ENCODE measurements around the gene SERGEF.

SERGEF gene

DNA sequence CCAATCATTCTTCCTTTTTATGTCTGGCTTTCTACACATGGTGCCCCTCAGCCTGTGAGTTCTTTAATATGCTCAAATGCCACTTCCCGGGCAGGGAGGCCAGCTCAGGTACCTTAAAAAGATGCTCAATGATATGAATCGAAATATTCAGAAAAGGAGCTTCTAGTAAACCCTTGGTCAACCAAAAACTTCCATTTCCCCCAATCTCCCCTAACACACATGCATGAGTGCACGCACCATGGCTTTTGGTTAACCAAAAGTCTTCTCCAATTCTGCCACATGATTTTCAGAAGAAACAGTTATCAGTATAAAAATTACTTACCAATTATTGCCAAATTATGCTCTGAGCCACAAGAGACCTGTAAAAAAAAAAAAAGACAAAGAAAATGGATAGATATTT, 135.0 kb downstream of the SERGEF start:
- Histone ChIP-seq H3K9ac (ENCODE audit: low read length) (no peak overlapping the region), H3K4me2 (ENCODE audit: low read depth, low read length, poor library complexity, severe bottlenecking) (no peak overlapping the region), H3K36me3 (ENCODE audit: low read length) (no peaks in the 10 kb centered on the region), H3F3A (ENCODE audit: insufficient read depth) (no peaks in the 10 kb centered on the region), H3K9me2 (replicated peaks; ENCODE audit: insufficient read depth, low read length) (no peaks in the 10 kb centered on the region), H2AFZ (ENCODE audit: low read depth, low read length, severe bottlenecking) (no peak overlapping the region), H4K20me1 (ENCODE audit: low read depth, low read length) (no peaks in the 10 kb centered on the region), H3K79me2 (ENCODE audit: insufficient read depth, low read length) (no peaks in the 10 kb centered on the region), H3K4me3 (ENCODE audit: insufficient read depth, low read length, poor library complexity, severe bottlenecking) (no peak overlapping the region), H3K27me3 (ENCODE audit: low read length) (no peaks in the 10 kb centered on the region), H3K27ac (ENCODE audit: low read depth, low read length) (no peak overlapping the region), H3K9me3 (ENCODE audit: insufficient read depth, low read length) (no peaks in the 10 kb centered on the region)
- TF ChIP-seq EZH2phosphoT487 (conservative IDR thresholded peaks at IDR 0.05; ENCODE audit: low read length) = no peak
- TF ChIP-seq, protein P1, sequence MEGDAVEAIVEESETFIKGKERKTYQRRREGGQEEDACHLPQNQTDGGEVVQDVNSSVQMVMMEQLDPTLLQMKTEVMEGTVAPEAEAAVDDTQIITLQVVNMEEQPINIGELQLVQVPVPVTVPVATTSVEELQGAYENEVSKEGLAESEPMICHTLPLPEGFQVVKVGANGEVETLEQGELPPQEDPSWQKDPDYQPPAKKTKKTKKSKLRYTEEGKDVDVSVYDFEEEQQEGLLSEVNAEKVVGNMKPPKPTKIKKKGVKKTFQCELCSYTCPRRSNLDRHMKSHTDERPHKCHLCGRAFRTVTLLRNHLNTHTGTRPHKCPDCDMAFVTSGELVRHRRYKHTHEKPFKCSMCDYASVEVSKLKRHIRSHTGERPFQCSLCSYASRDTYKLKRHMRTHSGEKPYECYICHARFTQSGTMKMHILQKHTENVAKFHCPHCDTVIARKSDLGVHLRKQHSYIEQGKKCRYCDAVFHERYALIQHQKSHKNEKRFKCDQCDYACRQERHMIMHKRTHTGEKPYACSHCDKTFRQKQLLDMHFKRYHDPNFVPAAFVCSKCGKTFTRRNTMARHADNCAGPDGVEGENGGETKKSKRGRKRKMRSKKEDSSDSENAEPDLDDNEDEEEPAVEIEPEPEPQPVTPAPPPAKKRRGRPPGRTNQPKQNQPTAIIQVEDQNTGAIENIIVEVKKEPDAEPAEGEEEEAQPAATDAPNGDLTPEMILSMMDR (IDR thresholded peaks at IDR 0.05; ENCODE audit: insufficient read depth, low read length, poor library complexity, severe bottlenecking) = no peak

DNA sequence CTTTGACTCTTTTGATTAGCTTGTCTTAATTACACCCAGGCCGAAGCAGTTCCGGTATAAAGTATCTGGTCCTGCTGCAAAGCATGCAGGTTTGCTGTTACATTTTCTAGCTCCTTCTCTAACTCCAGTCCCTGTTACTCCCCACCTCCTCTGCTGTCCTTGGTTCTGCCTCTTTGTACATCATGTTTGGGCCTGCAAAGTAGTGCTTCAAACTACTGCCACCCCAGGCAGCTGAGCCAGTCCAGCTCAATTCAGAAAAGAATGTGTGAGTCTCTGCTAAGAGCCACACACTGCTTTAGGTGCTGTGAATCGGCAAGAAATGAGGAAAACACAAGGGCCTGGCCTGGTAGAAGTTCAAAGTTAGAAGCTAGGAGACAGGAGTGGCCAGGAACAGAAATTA, 136.0 kb downstream of the SERGEF start:
- no peaks in the 10 kb centered on the region for H3K9me3 ChIP-seq (ENCODE audit: insufficient read depth, low read length)
- H3F3A ChIP-seq (ENCODE audit: insufficient read depth) = no peaks in the 10 kb centered on the region
- no peaks in the 10 kb centered on the region for H4K20me1 ChIP-seq (ENCODE audit: low read depth, low read length)
- no peaks in the 10 kb centered on the region for H3K27me3 ChIP-seq (ENCODE audit: low read length)
- H2AFZ ChIP-seq (ENCODE audit: low read depth, low read length, severe bottlenecking) = no peak overlapping the region
- H3K36me3 ChIP-seq (ENCODE audit: low read length) = peaks cover 2% of the 10 kb centered on the region; the same call in 1 of the 2 replicates
- H3K4me2 ChIP-seq (ENCODE audit: low read depth, low read length, poor library complexity, severe bottlenecking) = no peak overlapping the region
- no peaks in the 10 kb centered on the region for H3K79me2 ChIP-seq (ENCODE audit: insufficient read depth, low read length)
- TF ChIP-seq, protein P1 (IDR thresholded peaks at IDR 0.05; ENCODE audit: insufficient read depth, low read length, poor library complexity, severe bottlenecking) = no peak
- no peak for TF ChIP-seq EZH2phosphoT487 (conservative IDR thresholded peaks at IDR 0.05; ENCODE audit: low read length)
- no peak overlapping the region for H3K27ac ChIP-seq (ENCODE audit: low read depth, low read length)
- no peaks in the 10 kb centered on the region for H3K9me2 ChIP-seq (replicated peaks; ENCODE audit: insufficient read depth, low read length)
- no peak overlapping the region for H3K4me3 ChIP-seq (ENCODE audit: insufficient read depth, low read length, poor library complexity, severe bottlenecking)
- H3K9ac ChIP-seq (ENCODE audit: low read length) = no peak overlapping the region

DNA sequence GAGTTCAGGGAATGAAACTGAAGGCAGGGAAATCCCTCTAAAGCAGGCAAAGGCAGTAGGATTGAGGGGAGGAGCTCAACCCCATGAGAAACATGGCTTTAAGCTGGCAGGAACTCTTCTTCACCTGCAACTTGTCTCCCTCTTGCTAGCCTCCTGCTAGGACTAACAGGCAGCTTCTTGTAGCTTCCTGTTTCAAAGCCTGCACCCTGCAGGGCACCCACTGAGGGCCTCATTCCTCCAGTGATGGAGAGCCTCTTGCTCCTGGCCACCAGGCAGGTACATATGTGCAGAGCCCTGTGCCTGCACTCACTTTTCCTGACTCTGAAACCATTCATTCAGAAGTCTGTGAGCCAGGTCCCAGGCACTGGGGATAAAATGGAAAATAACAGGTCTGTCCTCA, 137.0 kb downstream of the SERGEF start:
- Histone ChIP-seq H3K9me3 (ENCODE audit: insufficient read depth, low read length) (no peaks in the 10 kb centered on the region), H2AFZ (ENCODE audit: low read depth, low read length, severe bottlenecking) (no peak overlapping the region), H3K9me2 (replicated peaks; ENCODE audit: insufficient read depth, low read length) (no peaks in the 10 kb centered on the region), H3K27me3 (ENCODE audit: low read length) (no peaks in the 10 kb centered on the region), H3K9ac (ENCODE audit: low read length) (no peak overlapping the region), H3K79me2 (ENCODE audit: insufficient read depth, low read length) (no peaks in the 10 kb centered on the region), H3K4me2 (ENCODE audit: low read depth, low read length, poor library complexity, severe bottlenecking) (no peak overlapping the region), H3K27ac (ENCODE audit: low read depth, low read length) (no peak overlapping the region), H4K20me1 (ENCODE audit: low read depth, low read length) (no peaks in the 10 kb centered on the region), H3K4me3 (ENCODE audit: insufficient read depth, low read length, poor library complexity, severe bottlenecking) (no peak overlapping the region), H3F3A (ENCODE audit: insufficient read depth) (no peaks in the 10 kb centered on the region), H3K36me3 (ENCODE audit: low read length) (peaks cover 4% of the 10 kb centered on the region; the same call in 1 of the 2 replicates)
- TF ChIP-seq EZH2phosphoT487 (conservative IDR thresholded peaks at IDR 0.05; ENCODE audit: low read length) = no peak
- TF ChIP-seq, protein P1 (IDR thresholded peaks at IDR 0.05; ENCODE audit: insufficient read depth, low read length, poor library complexity, severe bottlenecking) = no peak
